Measurements from ENCODE around the gene SEMA4C.

GRCh38 chr2:96906729-96907114, 36.8 kb upstream of the SEMA4C start:
- TF ChIP-seq CTCF (optimal IDR thresholded peaks at IDR 0.05 in 1 of 3, IDR thresholded peaks at IDR 0.05 in 1 of 3, conservative IDR thresholded peaks at IDR 0.05 in 1 of 3; ENCODE audit: extremely low read depth in 1 of 3, insufficient read depth in 2 of 3, low read length in 3 of 3) (no peak), EZH2 (IDR thresholded peaks at IDR 0.05; ENCODE audit: low read length) (no peak)
